ENCODE results near the gene ATG7. TPM values are rescaled to one million over a fixed set of nuclear protein-coding genes. Genes with fewer than 3 reads are reported as not detected.

The ATG7 gene
- total and polyA plus RNA-seq, 5 donors from 2014 or later = 13.4 to 42.2 (median 15.3) TPM

GRCh38 chr3:11274566-11275142, 2.5 kb downstream of the ATG7 start:
- H3K27me3 Mint-ChIP-seq = peaks cover 16% of the 10 kb centered on the region
- peak overlapping the region in 2 of 3 donors; percentile 60 to 98 for H3K27ac Mint-ChIP-seq
- no peak overlapping the region for H3K4me3 ChIP-seq (ENCODE audit: low read depth, low read length)

GRCh38 chr3:11275926-11276325, 3.7 kb downstream of the ATG7 start:
- Mint-ChIP-seq H3K9me3 (peaks cover 0 to 7% (median 3%) of the 10 kb centered on the region in 7 donors), H3K27me3 (peaks cover 16% of the 10 kb centered on the region), H3K4me1 (peaks cover 34 to 60% (median 47%) of the 10 kb centered on the region in 4 donors), H3K4me3 (peak overlapping the region in 1 of 4 donors; percentile 71), H3K27ac (peak overlapping the region in 2 of 3 donors; percentile 26 to 33), H3K36me3 (peaks cover 39% of the 10 kb centered on the region)
- H3K27me3 ChIP-seq (ENCODE audit: control insufficient read depth, insufficient read depth, low read length) = no peaks in the 10 kb centered on the region
- DNase-seq (no peak), ATAC-seq (ENCODE audit: low read depth in 2 of 2) (no peak)
- H3K4me1 ChIP-seq (ENCODE audit: control insufficient read depth, insufficient read depth, low read length, poor library complexity, severe bottlenecking) = peaks cover 19% of the 10 kb centered on the region
- H3K4me3 ChIP-seq (ENCODE audit: low read depth, low read length) = no peak overlapping the region
- no peaks in the 10 kb centered on the region for H3K9me3 ChIP-seq (ENCODE audit: control insufficient read depth in 2 of 2, low read length in 2 of 2)
- peaks cover 9% of the 10 kb centered on the region for H3K36me3 ChIP-seq (ENCODE audit: control insufficient read depth, insufficient read depth, low read length)
- H3K27ac ChIP-seq (ENCODE audit: insufficient read depth, low read length, poor library complexity, severe bottlenecking) = no peak overlapping the region

More at GRCh38 chr3:11274566-11275142, 2.5 kb downstream of the ATG7 start:
- Mint-ChIP-seq H3K36me3 (peaks cover 36% of the 10 kb centered on the region), H3K4me1 (peaks cover 34 to 61% (median 48%) of the 10 kb centered on the region in 4 donors), H3K9me3 (peaks cover 0 to 7% (median 3%) of the 10 kb centered on the region in 7 donors), H3K4me3 (peak overlapping the region; percentile 36 to 93 (median 61))
- no peaks in the 10 kb centered on the region for H3K9me3 ChIP-seq (ENCODE audit: control insufficient read depth in 2 of 2, low read length in 2 of 2)
- DNase-seq (no peak), ATAC-seq (ENCODE audit: low read depth in 2 of 2) (no peak)
- no peak overlapping the region for H3K27ac ChIP-seq (ENCODE audit: insufficient read depth, low read length, poor library complexity, severe bottlenecking)
- peaks cover 3% of the 10 kb centered on the region for H3K36me3 ChIP-seq (ENCODE audit: control insufficient read depth, insufficient read depth, low read length)
- no peaks in the 10 kb centered on the region for H3K27me3 ChIP-seq (ENCODE audit: control insufficient read depth, insufficient read depth, low read length)
- H3K4me1 ChIP-seq (ENCODE audit: control insufficient read depth, insufficient read depth, low read length, poor library complexity, severe bottlenecking) = peaks cover 19% of the 10 kb centered on the region

GRCh38 chr3:11276901-11277300, 4.7 kb downstream of the ATG7 start:
- DNase-seq (no peak), ATAC-seq (ENCODE audit: low read depth in 2 of 2) (no peak)
- Mint-ChIP-seq H3K27ac (peak overlapping the region in 2 of 3 donors; percentile 45 to 79), H3K27me3 (peaks cover 12% of the 10 kb centered on the region), H3K4me1 (peaks cover 31 to 59% (median 44%) of the 10 kb centered on the region in 4 donors), H3K36me3 (peaks cover 39% of the 10 kb centered on the region), H3K4me3 (peak overlapping the region in 2 of 4 donors; percentile 11 to 71), H3K9me3 (peaks cover 0 to 7% (median 3%) of the 10 kb centered on the region in 7 donors)
- Histone ChIP-seq H3K9me3 (ENCODE audit: control insufficient read depth in 2 of 2, low read length in 2 of 2) (no peaks in the 10 kb centered on the region), H3K27ac (ENCODE audit: insufficient read depth, low read length, poor library complexity, severe bottlenecking) (no peak overlapping the region), H3K27me3 (ENCODE audit: control insufficient read depth, insufficient read depth, low read length) (no peaks in the 10 kb centered on the region), H3K4me3 (ENCODE audit: low read depth, low read length) (no peak overlapping the region), H3K4me1 (ENCODE audit: control insufficient read depth, insufficient read depth, low read length, poor library complexity, severe bottlenecking) (peaks cover 15% of the 10 kb centered on the region), H3K36me3 (ENCODE audit: control insufficient read depth, insufficient read depth, low read length) (peaks cover 14% of the 10 kb centered on the region)

DNA sequence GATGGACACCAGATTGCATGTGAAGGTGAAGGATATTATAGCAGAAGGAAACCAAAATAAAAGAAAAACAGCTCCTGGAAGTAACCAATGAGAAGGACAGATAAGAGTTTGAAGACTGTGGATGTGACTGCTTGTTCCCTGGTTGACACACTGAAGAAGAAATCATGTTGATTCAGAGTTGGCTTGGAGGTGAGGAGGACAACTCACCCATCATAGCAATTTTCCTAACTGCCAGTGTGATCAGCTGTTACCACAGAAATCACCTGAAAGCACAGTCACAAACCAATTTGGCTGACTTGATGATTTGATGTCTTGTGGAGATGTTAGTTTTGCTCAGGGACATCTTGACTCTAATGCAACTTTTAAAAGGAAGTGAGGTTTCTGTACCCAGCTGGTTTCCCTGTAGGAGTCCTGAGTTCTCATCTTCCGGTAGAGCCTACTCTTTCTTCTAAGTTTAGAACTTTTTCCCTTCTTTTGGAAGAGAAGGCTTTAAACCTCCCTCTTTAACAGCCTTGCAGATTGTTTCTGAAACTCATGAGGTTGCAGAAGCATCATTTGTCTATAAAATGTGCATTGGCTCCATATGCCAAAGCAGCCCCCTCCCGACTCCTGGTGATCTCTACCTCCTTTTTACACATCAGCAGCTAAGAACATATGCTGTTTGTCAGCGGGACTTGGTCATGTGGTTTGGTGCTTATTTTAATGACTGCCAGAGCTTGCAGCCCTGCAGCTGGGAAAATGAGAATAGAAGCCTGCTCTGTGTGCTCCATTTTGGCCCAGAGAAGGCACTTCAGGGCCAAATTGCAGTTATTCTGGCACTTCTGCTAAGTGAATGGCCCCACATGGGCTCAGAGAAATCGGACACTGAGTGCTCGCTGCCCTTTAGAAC, 10.3 kb downstream of the ATG7 start:
- H3K9me3 ChIP-seq (ENCODE audit: control insufficient read depth in 2 of 2, low read length in 2 of 2) = no peaks in the 10 kb centered on the region
- peaks cover 0 to 1% (median 0%) of the 10 kb centered on the region in 7 donors for H3K9me3 Mint-ChIP-seq
- ATAC-seq (ENCODE audit: low read depth in 2 of 2) (no peak), DNase-seq (no peak)
- H3K4me1 Mint-ChIP-seq = peaks cover 4 to 27% (median 20%) of the 10 kb centered on the region in 4 donors
- no peak overlapping the region for H3K27ac ChIP-seq (ENCODE audit: insufficient read depth, low read length, poor library complexity, severe bottlenecking)
- H3K4me1 ChIP-seq (ENCODE audit: control insufficient read depth, insufficient read depth, low read length, poor library complexity, severe bottlenecking) = no peaks in the 10 kb centered on the region
- H3K27ac Mint-ChIP-seq = peak overlapping the region in 1 of 3 donors; percentile 67
- H3K36me3 ChIP-seq (ENCODE audit: control insufficient read depth, insufficient read depth, low read length) = peaks cover 22% of the 10 kb centered on the region
- no peak overlapping the region for H3K4me3 ChIP-seq (ENCODE audit: low read depth, low read length)
- H3K27me3 ChIP-seq (ENCODE audit: control insufficient read depth, insufficient read depth, low read length) = no peaks in the 10 kb centered on the region
- no peaks in the 10 kb centered on the region for H3K27me3 Mint-ChIP-seq
- H3K36me3 Mint-ChIP-seq = peaks cover 19% of the 10 kb centered on the region
- H3K4me3 Mint-ChIP-seq = no peak overlapping the region

DNA sequence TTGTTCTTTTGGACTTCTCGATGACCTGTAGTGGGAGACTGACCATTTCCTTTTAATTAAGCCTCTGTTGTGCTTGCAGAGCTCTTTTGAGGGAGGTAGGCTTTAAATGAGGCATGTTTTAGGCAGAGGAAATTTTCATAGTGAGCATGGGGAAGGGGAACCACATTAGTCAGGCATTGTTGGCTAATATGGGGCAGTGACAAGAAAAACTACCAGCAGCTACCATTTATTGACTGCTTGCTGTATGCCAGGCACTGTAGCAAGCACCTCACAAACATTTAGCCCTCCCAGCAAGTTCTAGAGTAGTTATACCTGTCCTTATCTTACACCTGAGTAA, 10.9 kb downstream of the ATG7 start:
- peak overlapping the region in 1 of 3 donors; percentile 67 for H3K27ac Mint-ChIP-seq
- H3K4me1 Mint-ChIP-seq = peaks cover 8 to 29% (median 24%) of the 10 kb centered on the region in 4 donors
- H3K9me3 Mint-ChIP-seq = no peaks in the 10 kb centered on the region
- H3K4me1 ChIP-seq (ENCODE audit: control insufficient read depth, insufficient read depth, low read length, poor library complexity, severe bottlenecking) = peaks cover 5% of the 10 kb centered on the region
- no peak overlapping the region for H3K4me3 ChIP-seq (ENCODE audit: low read depth, low read length)
- H3K36me3 Mint-ChIP-seq = peaks cover 21% of the 10 kb centered on the region
- H3K27me3 Mint-ChIP-seq = no peaks in the 10 kb centered on the region
- no peak for ATAC-seq (ENCODE audit: low read depth in 2 of 2)
- no peaks in the 10 kb centered on the region for H3K9me3 ChIP-seq (ENCODE audit: control insufficient read depth in 2 of 2, low read length in 2 of 2)
- H3K27ac ChIP-seq (ENCODE audit: insufficient read depth, low read length, poor library complexity, severe bottlenecking) = no peak overlapping the region
- H3K36me3 ChIP-seq (ENCODE audit: control insufficient read depth, insufficient read depth, low read length) = peaks cover 22% of the 10 kb centered on the region
- H3K27me3 ChIP-seq (ENCODE audit: control insufficient read depth, insufficient read depth, low read length) = no peaks in the 10 kb centered on the region
- no peak overlapping the region for H3K4me3 Mint-ChIP-seq
- DNase-seq = no peak

GRCh38 chr3:11284011-11284410, 11.8 kb downstream of the ATG7 start:
- DNase-seq (no peak), ATAC-seq (ENCODE audit: low read depth in 2 of 2) (no peak)
- H3K9me3 ChIP-seq (ENCODE audit: control insufficient read depth in 2 of 2, low read length in 2 of 2) = no peaks in the 10 kb centered on the region
- peak overlapping the region in 1 of 3 donors; percentile 67 for H3K27ac Mint-ChIP-seq
- H3K36me3 ChIP-seq (ENCODE audit: control insufficient read depth, insufficient read depth, low read length) = peaks cover 22% of the 10 kb centered on the region
- H3K27ac ChIP-seq (ENCODE audit: insufficient read depth, low read length, poor library complexity, severe bottlenecking) = no peak overlapping the region
- H3K27me3 Mint-ChIP-seq = no peaks in the 10 kb centered on the region
- H3K9me3 Mint-ChIP-seq = no peaks in the 10 kb centered on the region
- peak overlapping the region in 1 of 4 donors; percentile 51 for H3K4me3 Mint-ChIP-seq
- no peak overlapping the region for H3K4me3 ChIP-seq (ENCODE audit: low read depth, low read length)
- peaks cover 17 to 29% (median 27%) of the 10 kb centered on the region in 4 donors for H3K4me1 Mint-ChIP-seq
- H3K27me3 ChIP-seq (ENCODE audit: control insufficient read depth, insufficient read depth, low read length) = no peaks in the 10 kb centered on the region
- peaks cover 14% of the 10 kb centered on the region for H3K4me1 ChIP-seq (ENCODE audit: control insufficient read depth, insufficient read depth, low read length, poor library complexity, severe bottlenecking)
- peaks cover 16% of the 10 kb centered on the region for H3K36me3 Mint-ChIP-seq

- peaks cover 17 to 40% (median 35%) of the 10 kb centered on the region in 4 donors for H3K4me1 Mint-ChIP-seq
Observed at GRCh38 chr3:11285471-11285870, 13.3 kb downstream of the ATG7 start.

More at GRCh38 chr3:11285471-11285870, 13.3 kb downstream of the ATG7 start:
- Mint-ChIP-seq H3K36me3 (peaks cover 12% of the 10 kb centered on the region), H3K27ac (no peak overlapping the region), H3K27me3 (no peaks in the 10 kb centered on the region), H3K9me3 (no peaks in the 10 kb centered on the region), H3K4me3 (no peak overlapping the region)
- no peaks in the 10 kb centered on the region for H3K27me3 ChIP-seq (ENCODE audit: control insufficient read depth, insufficient read depth, low read length)
- no peak overlapping the region for H3K27ac ChIP-seq (ENCODE audit: insufficient read depth, low read length, poor library complexity, severe bottlenecking)
- no peak overlapping the region for H3K4me3 ChIP-seq (ENCODE audit: low read depth, low read length)
- H3K36me3 ChIP-seq (ENCODE audit: control insufficient read depth, insufficient read depth, low read length) = peaks cover 19% of the 10 kb centered on the region
- peaks cover 29% of the 10 kb centered on the region for H3K4me1 ChIP-seq (ENCODE audit: control insufficient read depth, insufficient read depth, low read length, poor library complexity, severe bottlenecking)
- DNase-seq (no peak), ATAC-seq (ENCODE audit: low read depth in 2 of 2) (no peak)
- no peaks in the 10 kb centered on the region for H3K9me3 ChIP-seq (ENCODE audit: control insufficient read depth in 2 of 2, low read length in 2 of 2)
